A549 treated with Hydrocortisone at 1 μM for 4 hours (cell line): Measurements from ENCODE around the gene TOP3B. TPM values are rescaled to one million over a fixed set of nuclear protein-coding genes. Genes with fewer than 3 reads are reported as not detected.

Experiments used
- total RNA-seq: library from RNA; stranded (reverse); fragments of 200-300 nt; extraction: Qiagen RNA extraction; gene quantifications from 5 replicates; pipeline ENCODE4 v1.2.3, GENCODE V29; 2022

Gene TOP3B
- 12.6 to 17.2 TPM (median 15.0 TPM) in 5 replicates for total RNA-seq

GRCh38 chr22:21982338-21982965 is at the start of gene TOP3B:
TOP3B (minus strand) TSS chr22:21982787; CDS start chr22:21975709, 7,078 bp downstream.

GRCh38 chr22:21952586-21953571 is 29.7 kb downstream of the TOP3B start, which contains the start of gene PPM1F:
PPM1F (minus strand) TSS chr22:21952848; CDS start chr22:21946048, 6,800 bp downstream.

Other genes with a start within 250 kb of the TOP3B start
- 0.14 to 0.47 TPM (median 0.23 TPM) in 5 replicates for gene YPEL1, start 247.0 kb downstream of the TOP3B start, total RNA-seq
- 52.1 to 75.9 TPM (median 64.8 TPM) in 5 replicates for gene MAPK1, start 115.1 kb downstream of the TOP3B start, total RNA-seq
- gene PPM1F, start 29.9 kb downstream of the TOP3B start, total RNA-seq, result 16.2 to 19.4 TPM (median 18.1 TPM) in 5 replicates